H1 (cell line): ENCODE results near the gene ANKRD12. TPM values are rescaled to one million over a fixed set of nuclear protein-coding genes. Genes with fewer than 3 reads are reported as not detected.

Experiments used
- CTCF ChIA-PET: fragments of 300-600 bp; sonication (Branson Sonifier 250); formaldehyde crosslinking; loops from one replicate; lab custom pipeline; 2021; ENCODE audit not compliant: partially characterized antibody; lab: Charles Lee
- POLR2A ChIA-PET: fragments of 300-600 bp; sonication (Branson Sonifier 250); formaldehyde crosslinking; loops from one replicate; lab custom pipeline; 2021; ENCODE audit warnings: inconsistent platforms; ENCODE audit not compliant: partially characterized antibody; lab: Charles Lee
- DNase-seq, 2 experiments: peaks; one replicate each; pipeline versions ENCODE4 v3.0.0 to v3.0.0-alpha.2; 2010 to 2022; ENCODE audit warnings: low spot score in 2 of 2, low read depth in 1 of 2, mixed read lengths in 1 of 2
- FAIRE-seq: peaks from 2 replicates; lab custom pipeline; 2011; peaks lifted over from hg19 to GRCh38; lab: Jason Lieb, UNC
- H2AFZ ChIP-seq: 2 replicates; pipeline ENCODE4 v1.8.1; 2012; ENCODE audit warnings: low read length, inconsistent platforms
- H2AK5ac ChIP-seq: 2 replicates; pipeline ENCODE4 v1.6.1; 2013; ENCODE audit warnings: low read depth, low read length
- H2BK120ac ChIP-seq: replicated peaks from 2 replicates; pipeline ENCODE3; 2013; ENCODE audit warnings: low read depth, low read length, inconsistent platforms
- H2BK12ac ChIP-seq: 2 replicates; pipeline ENCODE4 v1.6.1; 2013; ENCODE audit warnings: low read depth, low read length
- H2BK15ac ChIP-seq: 2 replicates; pipeline ENCODE4 v1.6.1; 2013; ENCODE audit warnings: low read length
- H2BK20ac ChIP-seq: 2 replicates; pipeline ENCODE4 v1.6.1; 2013; ENCODE audit warnings: low read length
- H2BK5ac ChIP-seq: 2 replicates; pipeline ENCODE4 v1.6.1; 2013; ENCODE audit warnings: low read depth, low read length
- H3K14ac ChIP-seq: 2 replicates; pipeline ENCODE4 v1.6.1; 2013; ENCODE audit warnings: inconsistent platforms; ENCODE audit not compliant: insufficient read length
- H3K18ac ChIP-seq: 2 replicates; pipeline ENCODE4 v1.6.1; 2013; ENCODE audit warnings: low read length; ENCODE audit errors: extremely low read depth
- H3K23ac ChIP-seq: 2 replicates; pipeline ENCODE4 v1.6.1; 2013; ENCODE audit warnings: inconsistent platforms; ENCODE audit not compliant: insufficient read length
- H3K23me2 ChIP-seq: 2 replicates; pipeline ENCODE4 v1.6.1; 2013; ENCODE audit warnings: low read depth, low read length
- H3K27ac ChIP-seq: 2 replicates; pipeline ENCODE4 v1.6.1; 2011; ENCODE audit warnings: low read depth, low read length, inconsistent platforms
- H3K27me3 ChIP-seq, 4 experiments: replicated peaks in 1 of 4; 1 replicate in 1 of 4; 2 replicates in 3 of 4; pipeline versions ENCODE4 v1.6.1 to v1.8.1; 2011 to 2013; ENCODE audit warnings: low read length in 3 of 4, mild to moderate bottlenecking in 3 of 4, inconsistent platforms in 2 of 4, mixed read lengths in 2 of 4, moderate library complexity in 1 of 4; ENCODE audit not compliant: control insufficient read depth in 3 of 4, insufficient read depth in 3 of 4; ENCODE audit errors: extremely low read depth in 1 of 4
- H3K36me3 ChIP-seq, 4 experiments: 2 replicates each; pipeline versions ENCODE4 v1.6.1 to v1.8.1; 2011 to 2013; ENCODE audit warnings: mild to moderate bottlenecking in 4 of 4, low read length in 3 of 4, moderate library complexity in 2 of 4, control low read depth in 1 of 4, inconsistent platforms in 1 of 4; ENCODE audit not compliant: insufficient read depth in 4 of 4, control insufficient read depth in 2 of 4
- H3K4ac ChIP-seq: replicated peaks from 2 replicates; pipeline ENCODE3; 2013; ENCODE audit warnings: low read length, low read depth, mixed read lengths, inconsistent platforms; ENCODE audit not compliant: insufficient read length
- H3K4me1 ChIP-seq, 4 experiments: replicated peaks in 1 of 4; 1 replicate in 1 of 4; 2 replicates in 3 of 4; pipeline versions ENCODE4 v1.6.1 to v1.8.1; 2011 to 2013; ENCODE audit warnings: low read length in 3 of 4, inconsistent platforms in 2 of 4, mixed read lengths in 1 of 4; ENCODE audit not compliant: insufficient read depth in 4 of 4, control insufficient read depth in 3 of 4
- H3K4me2 ChIP-seq, 2 experiments: 2 replicates each; pipeline versions ENCODE4 v1.6.1 to v1.8.1; 2011 to 2013; ENCODE audit warnings: low read depth in 2 of 2, low read length in 2 of 2, control low read depth in 1 of 2, inconsistent platforms in 1 of 2, mild to moderate bottlenecking in 1 of 2; ENCODE audit not compliant: insufficient read depth in 1 of 2
- H3K4me3 ChIP-seq, 4 experiments: fragments of 200-600, 300-600 bp in 1 of 4; sonication (generic), shearing (Covaris generic), sonication (Bioruptor Twin) in 1 of 4; 2 replicates each; pipeline versions ENCODE4 v1.5.1 to v1.8.1; 2011 to 2016; ENCODE audit warnings: low read length in 4 of 4, low read depth in 3 of 4, control low read depth in 2 of 4, inconsistent platforms in 2 of 4, mild to moderate bottlenecking in 2 of 4, mixed read lengths in 1 of 4, moderate library complexity in 1 of 4; ENCODE audit not compliant: insufficient read depth in 2 of 4; ENCODE audit errors: extremely low read depth in 1 of 4
- H3K56ac ChIP-seq: replicated peaks from 2 replicates; pipeline ENCODE3; 2013; ENCODE audit warnings: low read depth, mild to moderate bottlenecking, mixed read lengths, low read length, inconsistent platforms; ENCODE audit not compliant: insufficient read length
- H3K79me1 ChIP-seq: 2 replicates; pipeline ENCODE4 v1.6.1; 2013; ENCODE audit warnings: low read depth, low read length, control low read depth
- H3K79me2 ChIP-seq, 2 experiments: 2 replicates each; pipeline versions ENCODE4 v1.6.1 to v1.8.1; 2012 to 2013; ENCODE audit warnings: low read length in 2 of 2, mild to moderate bottlenecking in 2 of 2, inconsistent platforms in 1 of 2; ENCODE audit not compliant: insufficient read depth in 2 of 2, control insufficient read depth in 1 of 2
- H3K9ac ChIP-seq, 4 experiments: replicated peaks in 1 of 4; 1 replicate in 1 of 4; 2 replicates in 3 of 4; pipeline versions ENCODE4 v1.6.1 to v1.8.1; 2011 to 2013; ENCODE audit warnings: low read depth in 3 of 4, low read length in 3 of 4, control low read depth in 2 of 4, mild to moderate bottlenecking in 2 of 4, moderate library complexity in 2 of 4, inconsistent platforms in 1 of 4; ENCODE audit errors: extremely low read depth in 1 of 4
- H3K9me3 ChIP-seq, 2 experiments: 2 replicates each; pipeline versions ENCODE4 v1.6.1 to v1.8.1; 2012 to 2013; ENCODE audit warnings: mild to moderate bottlenecking in 2 of 2, moderate library complexity in 2 of 2, control low read depth in 1 of 2, inconsistent platforms in 1 of 2, low read depth in 1 of 2, low read length in 1 of 2, mixed read lengths in 1 of 2; ENCODE audit not compliant: insufficient read depth in 2 of 2
- H4K20me1 ChIP-seq, 2 experiments: replicated peaks in 1 of 2; 2 replicates each; pipeline versions ENCODE3 to v1.8.1; 2011 to 2013; ENCODE audit warnings: inconsistent platforms in 2 of 2, low read length in 2 of 2, mild to moderate bottlenecking in 1 of 2; ENCODE audit not compliant: insufficient read depth in 2 of 2, control insufficient read depth in 1 of 2
- H4K5ac ChIP-seq: 2 replicates; pipeline ENCODE4 v1.6.1; 2013; ENCODE audit warnings: low read length, low read depth, mixed read lengths, inconsistent platforms; ENCODE audit not compliant: insufficient read length
- H4K8ac ChIP-seq: 2 replicates; pipeline ENCODE4 v1.8.0; 2013; ENCODE audit warnings: mild to moderate bottlenecking, moderate library complexity, low read length, inconsistent platforms; ENCODE audit not compliant: insufficient read depth; ENCODE audit errors: extremely low read depth
- H4K91ac ChIP-seq: replicated peaks from 2 replicates; pipeline ENCODE3; 2013; ENCODE audit warnings: low read length, mixed read lengths, inconsistent platforms; ENCODE audit not compliant: insufficient read length
- BACH1 ChIP-seq: IDR thresholded peaks from 2 replicates; pipeline ENCODE4 v1.6.1; 2012; ENCODE audit warnings: low read length, improper control_type of control experiment
- CBX5 ChIP-seq: fragments of 300-800, 300-1000 bp; sonication (generic); IDR thresholded peaks from 2 replicates; pipeline ENCODE4 v1.7.1; 2016; ENCODE audit warnings: antibody characterized with exemption, low read length, low read depth
- KDM5A ChIP-seq: fragments of 200-600 bp; IDR thresholded peaks from 2 replicates; pipeline ENCODE4 v1.7.1; 2012; ENCODE audit warnings: mild to moderate bottlenecking, low read length, inconsistent platforms, mixed read lengths
- RAD21 ChIP-seq, 2 experiments: IDR thresholded peaks in 1 of 2; conservative IDR thresholded peaks in 1 of 2; 2 replicates each; pipeline ENCODE4 v1.6.1; 2011; ENCODE audit warnings: low read depth in 2 of 2, low read length in 2 of 2, improper control_type of control experiment in 1 of 2, inconsistent platforms in 1 of 2, mild to moderate bottlenecking in 1 of 2, moderate library complexity in 1 of 2
- RNF2 ChIP-seq: fragments of 200-900, 300-1000 bp; sonication (generic); IDR thresholded peaks from 2 replicates; pipeline ENCODE4 v1.7.1; 2016; ENCODE audit warnings: borderline replicate concordance, low read depth, mild to moderate bottlenecking, antibody characterized with exemption, low read length; ENCODE audit not compliant: poor library complexity, severe bottlenecking; ENCODE audit errors: missing control alignments
- RXRA ChIP-seq: IDR thresholded peaks from 2 replicates; pipeline ENCODE4 v1.6.1; 2011; ENCODE audit warnings: low read depth, mild to moderate bottlenecking, low read length, moderate library complexity; ENCODE audit not compliant: insufficient read depth
- SIX5 ChIP-seq: IDR thresholded peaks from 2 replicates; pipeline ENCODE4 v1.6.1; 2011; ENCODE audit warnings: mild to moderate bottlenecking, low read depth, low read length
- ZNF274 ChIP-seq: IDR thresholded peaks from 2 replicates; pipeline ENCODE4 v1.7.0; 2012; ENCODE audit warnings: low read length, borderline replicate concordance; ENCODE audit errors: extremely low read depth
- polyA plus RNA-seq, 7 experiments: library from polyadenylated mRNA; depleted of rRNA in 3 of 7; stranded (reverse) in 5 of 7; unstranded in 2 of 7; fragments of >200 nt in 5 of 7; fragments of 200-250 nt in 2 of 7; gene quantifications; 1 replicate in 5 of 7; 2 replicates in 1 of 7; 4 replicates in 1 of 7; pipeline versions ENCODE4 v1.2.1 to v1.2.3, GENCODE V29; 2011 to 2013; ENCODE audit warnings: missing spikeins in 2 of 7, mixed read lengths in 2 of 7
- total RNA-seq: library from RNA; stranded (reverse); fragmentation: NEBNext Ultra II Directional; extraction: Animal tissue kit (Norgen Biotek cat#: 25700); gene quantifications from 2 replicates; pipeline ENCODE4 v1.2.1, GENCODE V29; 2021
- TF ChIP-seq, protein P1 (sequence below), 3 experiments: IDR thresholded peaks; 1 replicate in 2 of 3; 2 replicates in 1 of 3; pipeline versions ENCODE4 v1.5.1 to v1.6.1; 2011; ENCODE audit warnings: low read length in 3 of 3, mild to moderate bottlenecking in 3 of 3, inconsistent platforms in 2 of 3, low read depth in 1 of 3, moderate library complexity in 1 of 3; ENCODE audit not compliant: insufficient read depth in 1 of 3; ENCODE audit errors: control extremely low read depth in 1 of 3
- TF ChIP-seq, protein P2 (sequence below): IDR thresholded peaks from 2 replicates; pipeline ENCODE4 v1.6.1; 2012; ENCODE audit warnings: inconsistent platforms

ANKRD12 gene
- total and polyA plus RNA-seq, 2 of the 8 experiments (the other 6 are each of a cell fraction or from before 2014, with no cell fraction given), result 2.6 to 37.9 TPM

DNA sequence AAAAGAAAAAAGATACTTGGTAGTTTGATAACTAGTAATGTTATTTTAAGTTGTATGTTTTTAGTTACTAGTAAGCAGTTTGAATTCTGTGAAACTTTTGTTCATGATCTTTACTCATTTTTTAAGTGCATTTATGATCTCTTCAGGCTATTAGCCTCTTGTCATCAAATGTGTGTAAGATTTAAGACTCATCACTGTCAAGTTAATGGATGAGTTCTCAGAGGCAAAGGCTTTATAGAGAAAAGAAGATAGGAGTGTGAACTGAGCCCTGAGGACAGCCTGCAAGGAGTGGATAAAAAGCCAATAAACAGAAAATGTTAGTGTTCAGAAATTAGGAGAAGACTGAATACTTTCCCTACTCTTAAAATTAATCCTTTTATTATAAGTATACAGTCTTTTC, 20.6 kb upstream of the ANKRD12 start:
- no peak overlapping the region for H3K9ac ChIP-seq
- no peak overlapping the region for H4K91ac ChIP-seq
- no peak overlapping the region for H3K4me2 ChIP-seq
- H3K56ac ChIP-seq, result no peak overlapping the region
- no peak overlapping the region for H3K14ac ChIP-seq
- H3K79me2 ChIP-seq, result peaks cover 15 to 92% of the 10 kb centered on the region in 2 experiments
- no peak for DNase-seq
- no peak overlapping the region for H2BK120ac ChIP-seq
- H3K36me3 ChIP-seq, result peaks cover 0 to 43% (median 12%) of the 10 kb centered on the region in 4 experiments; a peak in 6 of 8 replicates
- peaks cover 0 to 3% (median 0%) of the 10 kb centered on the region in 4 experiments; a peak in 2 of 7 replicates for H3K4me1 ChIP-seq
- no peaks in the 10 kb centered on the region; the same call in 1 of the 2 replicates for H3K79me1 ChIP-seq
- no peaks in the 10 kb centered on the region for H3K27me3 ChIP-seq
- H3K27ac ChIP-seq, result no peak overlapping the region
- no peak overlapping the region for H2BK12ac ChIP-seq
- H2BK20ac ChIP-seq, result no peak overlapping the region
- H2BK15ac ChIP-seq, result no peak overlapping the region
- CTCF ChIA-PET, result interaction anchor here (0.6 kb wide), 1 partner anchor 116 kb away, joined by 3 read pairs; no protein-coding TSS in a partner anchor
- H3K9me3 ChIP-seq, result no peaks in the 10 kb centered on the region
- H4K5ac ChIP-seq, result no peak overlapping the region
- no peak overlapping the region for H4K8ac ChIP-seq
- H4K20me1 ChIP-seq, result peaks cover 8 to 13% of the 10 kb centered on the region in 2 experiments
- H3K4me3 ChIP-seq, result no peak overlapping the region
- H3K23ac ChIP-seq, result no peak overlapping the region
- no peaks in the 10 kb centered on the region for H3K23me2 ChIP-seq
- no peak overlapping the region for H3K18ac ChIP-seq
- POLR2A ChIA-PET, result interaction anchor here (0.7 to 7.1 kb wide), 4 partner anchors 12 to 125 kb away, joined by 4 to 61 read pairs (median 28); partner anchors contain the start of genes ANKRD12 and NDUFV2
- TF ChIP-seq RXRA, result no peak
- TF ChIP-seq, protein P1, sequence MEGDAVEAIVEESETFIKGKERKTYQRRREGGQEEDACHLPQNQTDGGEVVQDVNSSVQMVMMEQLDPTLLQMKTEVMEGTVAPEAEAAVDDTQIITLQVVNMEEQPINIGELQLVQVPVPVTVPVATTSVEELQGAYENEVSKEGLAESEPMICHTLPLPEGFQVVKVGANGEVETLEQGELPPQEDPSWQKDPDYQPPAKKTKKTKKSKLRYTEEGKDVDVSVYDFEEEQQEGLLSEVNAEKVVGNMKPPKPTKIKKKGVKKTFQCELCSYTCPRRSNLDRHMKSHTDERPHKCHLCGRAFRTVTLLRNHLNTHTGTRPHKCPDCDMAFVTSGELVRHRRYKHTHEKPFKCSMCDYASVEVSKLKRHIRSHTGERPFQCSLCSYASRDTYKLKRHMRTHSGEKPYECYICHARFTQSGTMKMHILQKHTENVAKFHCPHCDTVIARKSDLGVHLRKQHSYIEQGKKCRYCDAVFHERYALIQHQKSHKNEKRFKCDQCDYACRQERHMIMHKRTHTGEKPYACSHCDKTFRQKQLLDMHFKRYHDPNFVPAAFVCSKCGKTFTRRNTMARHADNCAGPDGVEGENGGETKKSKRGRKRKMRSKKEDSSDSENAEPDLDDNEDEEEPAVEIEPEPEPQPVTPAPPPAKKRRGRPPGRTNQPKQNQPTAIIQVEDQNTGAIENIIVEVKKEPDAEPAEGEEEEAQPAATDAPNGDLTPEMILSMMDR (IDR thresholded peaks at IDR 0.05; ENCODE audit: control extremely low read depth in 1 of 3, insufficient read depth in 1 of 3, low read depth in 1 of 3, low read length in 3 of 3), result no peak
- no peak for TF ChIP-seq RNF2
- TF ChIP-seq BACH1, result no peak
- no peak for TF ChIP-seq RAD21 (IDR thresholded peaks at IDR 0.05 in 1 of 2, conservative IDR thresholded peaks at IDR 0.05 in 1 of 2; ENCODE audit: low read depth in 2 of 2, low read length in 2 of 2)
- TF ChIP-seq SIX5, result no peak
- TF ChIP-seq, protein P2, sequence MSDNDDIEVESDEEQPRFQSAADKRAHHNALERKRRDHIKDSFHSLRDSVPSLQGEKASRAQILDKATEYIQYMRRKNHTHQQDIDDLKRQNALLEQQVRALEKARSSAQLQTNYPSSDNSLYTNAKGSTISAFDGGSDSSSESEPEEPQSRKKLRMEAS, result no peak
- no peak for TF ChIP-seq ZNF274
- TF ChIP-seq KDM5A, result no peak
- no peak for TF ChIP-seq CBX5
- TF ChIP-seq, all 59 proteins: peak for 0
- no peak overlapping the region for H3K4ac ChIP-seq
- H2BK5ac ChIP-seq, result no peak overlapping the region
- H2AFZ ChIP-seq, result no peak overlapping the region
- no peak overlapping the region for H2AK5ac ChIP-seq
- no peak for FAIRE-seq
